SK-N-SH treated with all-trans-retinoic acid at 6 μM for 48 hours (cell line): ENCODE data around the gene SLC34A3.
A peak's percentile ranks its signal among the peaks of the same experiment; 100 is the strongest.

Experiments
- ATAC-seq: fragments of 200-7000 bp; cut with Tn5 transposase; 3 replicates; pipeline ENCODE4 v1.9.1; 2020; ENCODE audit warnings: mild to moderate bottlenecking, moderate library complexity
- ARNTL ChIP-seq: fragments of 450-650 bp; formaldehyde crosslinking; IDR thresholded peaks from 2 replicates; pipeline ENCODE4 v1.5.0; 2020; ENCODE audit warnings: low read depth, mild to moderate bottlenecking, moderate library complexity, borderline replicate concordance
- BACH2 ChIP-seq: fragments of 250-450 bp; sonication (Bioruptor Pico); IDR thresholded peaks from 2 replicates; pipeline ENCODE4 v1.9.0; 2021; ENCODE audit warnings: mild to moderate bottlenecking, borderline replicate concordance
- CSDC2 ChIP-seq: fragments of 250-450 bp; sonication (Bioruptor Pico); IDR thresholded peaks from 2 replicates; pipeline ENCODE4 v1.5.0; 2020; ENCODE audit warnings: mild to moderate bottlenecking, moderate library complexity
- ESRRG ChIP-seq: fragments of 250-450 bp; sonication (Bioruptor Pico); IDR thresholded peaks from 2 replicates; pipeline ENCODE4 v1.6.1; 2021; ENCODE audit warnings: mild to moderate bottlenecking
- GLIS3 ChIP-seq: fragments of 250-450 bp; sonication (Bioruptor Pico); IDR thresholded peaks from 2 replicates; pipeline ENCODE4 v1.5.0; 2020; ENCODE audit warnings: mild to moderate bottlenecking, moderate library complexity
- ISL1 ChIP-seq: fragments of 250-450 bp; sonication (Bioruptor Pico); IDR thresholded peaks from 2 replicates; pipeline ENCODE4 v2.1.2; 2022; ENCODE audit warnings: mild to moderate bottlenecking, moderate library complexity
- OSR1 ChIP-seq: fragments of 250-450 bp; sonication (Bioruptor Pico); IDR thresholded peaks from 2 replicates; pipeline ENCODE4 v1.8.0; 2022; ENCODE audit warnings: moderate library complexity, mild to moderate bottlenecking, inconsistent platforms
- PPARA ChIP-seq: fragments of 250-450 bp; sonication (Bioruptor Pico); IDR thresholded peaks from 2 replicates; pipeline ENCODE4 v1.5.0; 2020; ENCODE audit warnings: mild to moderate bottlenecking, borderline replicate concordance
- SNAI2 ChIP-seq: fragments of 250-450 bp; sonication (Bioruptor Pico); IDR thresholded peaks from 2 replicates; pipeline ENCODE4 v1.5.0; 2020; ENCODE audit warnings: mild to moderate bottlenecking, moderate library complexity
- TCF4 ChIP-seq: fragments of 250-450 bp; sonication (Bioruptor Pico); IDR thresholded peaks from 2 replicates; pipeline ENCODE4 v1.8.0; 2021; ENCODE audit warnings: mild to moderate bottlenecking, moderate library complexity, borderline replicate concordance
- ZC3H10 ChIP-seq: fragments of 250-450 bp; sonication (Bioruptor Pico); IDR thresholded peaks from 2 replicates; pipeline ENCODE4 v1.5.1; 2021; ENCODE audit warnings: mild to moderate bottlenecking, moderate library complexity
- ZFP3 ChIP-seq: fragments of 250-450 bp; sonication (Bioruptor Pico); IDR thresholded peaks from 2 replicates; pipeline ENCODE4 v1.5.0; 2020; ENCODE audit warnings: mild to moderate bottlenecking, moderate library complexity
- ZNF565 ChIP-seq: fragments of 450-650 bp; formaldehyde crosslinking; conservative IDR thresholded peaks from 2 replicates; pipeline ENCODE4 v1.5.0; 2020; ENCODE audit warnings: low read depth, mild to moderate bottlenecking, moderate library complexity
- ZNF8 ChIP-seq: fragments of 450-650 bp; formaldehyde crosslinking; IDR thresholded peaks from 2 replicates; pipeline ENCODE4 v1.5.0; 2020; ENCODE audit warnings: mild to moderate bottlenecking, moderate library complexity
- TF ChIP-seq, protein P1 (sequence below): fragments of 250-450 bp; sonication (Bioruptor Pico); IDR thresholded peaks from 2 replicates; pipeline ENCODE4 v1.5.1; 2020; ENCODE audit warnings: low read depth, mild to moderate bottlenecking, moderate library complexity
- TF ChIP-seq, protein P2 (sequence below): fragments of 250-450 bp; sonication (Bioruptor Pico); IDR thresholded peaks from 2 replicates; pipeline ENCODE4 v1.5.1; 2021; ENCODE audit warnings: mild to moderate bottlenecking, moderate library complexity
- TF ChIP-seq, protein P3 (sequence below): fragments of 250-450 bp; sonication (Bioruptor Pico); IDR thresholded peaks from 2 replicates; pipeline ENCODE4 v1.5.0; 2020; ENCODE audit warnings: mild to moderate bottlenecking, moderate library complexity
- TF ChIP-seq, protein P4 (sequence below): fragments of 250-450 bp; sonication (Bioruptor Pico); IDR thresholded peaks from 2 replicates; pipeline ENCODE4 v1.8.0; 2021; ENCODE audit warnings: low read depth, mild to moderate bottlenecking, moderate library complexity, borderline replicate concordance

Gene SLC34A3

DNA sequence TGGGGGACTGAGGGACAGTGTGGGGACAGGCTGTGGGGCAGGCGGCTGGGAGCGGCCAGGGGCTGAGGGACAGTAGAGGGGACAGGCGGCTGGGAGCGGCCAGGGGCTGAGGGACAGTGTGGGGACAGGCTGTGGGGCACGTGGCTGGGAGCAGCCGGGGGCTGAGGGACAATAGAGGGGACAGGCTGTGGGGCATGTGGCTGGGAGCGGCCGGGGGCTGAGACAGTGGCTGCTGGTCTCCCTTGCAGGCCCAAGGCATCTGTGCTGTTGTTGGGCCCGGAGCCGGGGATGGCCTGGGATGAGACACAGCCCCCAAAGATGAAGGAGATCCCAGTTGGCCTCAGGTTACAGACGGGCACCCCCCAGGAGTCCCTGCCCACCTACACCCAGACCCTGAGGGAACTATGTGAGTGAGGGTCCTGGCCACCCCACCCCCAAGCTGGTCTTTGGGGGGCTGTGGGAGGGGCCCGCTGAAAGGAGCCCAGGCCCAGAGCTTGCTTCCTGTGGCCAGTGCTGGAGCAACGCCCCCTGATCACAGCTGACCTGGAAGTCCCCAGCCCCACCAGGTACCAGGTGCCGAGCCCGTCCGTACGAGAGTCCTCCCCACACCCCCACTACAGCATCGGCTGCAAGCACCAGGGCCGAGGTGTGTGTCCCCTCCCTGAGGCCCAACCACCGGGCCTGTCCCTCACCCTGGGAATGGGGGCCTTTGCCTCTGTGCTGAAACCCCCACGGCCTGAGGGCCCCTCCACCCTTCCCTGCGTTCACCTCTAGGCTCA, 21.0 kb downstream of the SLC34A3 start:
- no peak for ATAC-seq
- no peak for TF ChIP-seq ZC3H10 (CRISPR knock-in tag)
- TF ChIP-seq OSR1 = no peak
- TF ChIP-seq ZFP3 (CRISPR knock-in tag) = no peak
- no peak for TF ChIP-seq ZNF8
- TF ChIP-seq, protein P1, sequence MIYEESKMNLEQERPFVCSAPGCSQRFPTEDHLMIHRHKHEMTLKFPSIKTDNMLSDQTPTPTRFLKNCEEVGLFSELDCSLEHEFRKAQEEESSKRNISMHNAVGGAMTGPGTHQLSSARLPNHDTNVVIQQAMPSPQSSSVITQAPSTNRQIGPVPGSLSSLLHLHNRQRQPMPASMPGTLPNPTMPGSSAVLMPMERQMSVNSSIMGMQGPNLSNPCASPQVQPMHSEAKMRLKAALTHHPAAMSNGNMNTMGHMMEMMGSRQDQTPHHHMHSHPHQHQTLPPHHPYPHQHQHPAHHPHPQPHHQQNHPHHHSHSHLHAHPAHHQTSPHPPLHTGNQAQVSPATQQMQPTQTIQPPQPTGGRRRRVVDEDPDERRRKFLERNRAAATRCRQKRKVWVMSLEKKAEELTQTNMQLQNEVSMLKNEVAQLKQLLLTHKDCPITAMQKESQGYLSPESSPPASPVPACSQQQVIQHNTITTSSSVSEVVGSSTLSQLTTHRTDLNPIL = no peak
- TF ChIP-seq, protein P2, sequence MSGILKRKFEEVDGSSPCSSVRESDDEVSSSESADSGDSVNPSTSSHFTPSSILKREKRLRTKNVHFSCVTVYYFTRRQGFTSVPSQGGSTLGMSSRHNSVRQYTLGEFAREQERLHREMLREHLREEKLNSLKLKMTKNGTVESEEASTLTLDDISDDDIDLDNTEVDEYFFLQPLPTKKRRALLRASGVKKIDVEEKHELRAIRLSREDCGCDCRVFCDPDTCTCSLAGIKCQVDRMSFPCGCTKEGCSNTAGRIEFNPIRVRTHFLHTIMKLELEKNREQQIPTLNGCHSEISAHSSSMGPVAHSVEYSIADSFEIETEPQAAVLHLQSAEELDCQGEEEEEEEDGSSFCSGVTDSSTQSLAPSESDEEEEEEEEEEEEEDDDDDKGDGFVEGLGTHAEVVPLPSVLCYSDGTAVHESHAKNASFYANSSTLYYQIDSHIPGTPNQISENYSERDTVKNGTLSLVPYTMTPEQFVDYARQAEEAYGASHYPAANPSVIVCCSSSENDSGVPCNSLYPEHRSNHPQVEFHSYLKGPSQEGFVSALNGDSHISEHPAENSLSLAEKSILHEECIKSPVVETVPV (CRISPR knock-in tag) = no peak
- TF ChIP-seq TCF4 (CRISPR knock-in tag) = no peak
- TF ChIP-seq ZNF565 (CRISPR knock-in tag) = no peak
- no peak for TF ChIP-seq CSDC2 (CRISPR knock-in tag)

DNA sequence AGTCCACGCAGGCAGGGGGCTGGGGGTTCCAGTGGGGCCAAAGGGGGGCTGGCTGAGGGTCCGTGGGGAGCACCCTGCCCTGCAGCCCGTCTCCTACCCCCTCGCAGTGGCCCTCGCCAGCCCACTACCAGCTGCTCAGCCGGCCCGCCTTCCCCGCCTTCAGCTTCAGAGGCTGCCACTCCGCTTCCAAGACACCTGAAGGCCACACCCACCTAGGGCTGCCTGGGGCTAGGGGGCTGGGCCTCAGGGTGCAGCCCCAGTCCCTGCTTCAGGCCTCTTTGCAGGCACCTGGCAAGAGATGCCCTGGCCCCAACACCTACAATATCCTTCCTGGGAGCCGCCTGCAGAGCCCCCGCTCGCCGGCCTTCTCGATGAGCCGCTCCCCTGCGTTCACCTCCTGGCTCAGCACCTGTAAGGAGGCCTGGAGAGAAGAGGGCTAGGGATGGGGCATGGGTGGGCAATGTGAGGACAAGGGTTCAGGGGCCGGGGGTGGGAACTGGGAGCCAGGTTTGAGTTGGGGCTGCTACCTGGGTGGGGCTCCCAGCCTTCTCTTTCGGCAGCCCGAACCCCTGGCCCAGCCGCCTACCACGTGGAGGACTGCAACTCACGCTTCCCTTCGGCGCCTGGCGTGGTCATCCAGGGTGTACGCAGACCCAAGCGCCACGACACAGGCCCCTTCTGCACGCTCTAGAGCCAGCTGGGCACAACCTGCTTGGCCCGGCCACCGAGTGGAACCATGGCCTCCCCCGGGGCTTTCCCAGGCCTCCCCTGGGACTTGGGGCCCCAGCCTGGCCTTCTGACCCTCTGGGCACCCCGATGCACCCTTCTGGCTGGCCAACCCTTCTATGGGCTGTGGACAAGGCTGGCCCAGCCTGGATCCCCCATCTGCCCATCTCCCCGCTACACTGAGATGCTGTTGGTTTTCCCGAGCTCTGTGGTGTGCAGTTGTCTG, 22.1 kb downstream of the SLC34A3 start:
- no peak for ATAC-seq
- TF ChIP-seq ZNF8 (no peak), ZFP3 (CRISPR knock-in tag) (no peak), ESRRG (CRISPR knock-in tag) (no peak), PPARA (CRISPR knock-in tag) (no peak), BACH2 (CRISPR knock-in tag) (no peak), SNAI2 (no peak), ISL1 (CRISPR knock-in tag) (no peak), ARNTL (CRISPR knock-in tag) (no peak)
- TF ChIP-seq, protein P3, sequence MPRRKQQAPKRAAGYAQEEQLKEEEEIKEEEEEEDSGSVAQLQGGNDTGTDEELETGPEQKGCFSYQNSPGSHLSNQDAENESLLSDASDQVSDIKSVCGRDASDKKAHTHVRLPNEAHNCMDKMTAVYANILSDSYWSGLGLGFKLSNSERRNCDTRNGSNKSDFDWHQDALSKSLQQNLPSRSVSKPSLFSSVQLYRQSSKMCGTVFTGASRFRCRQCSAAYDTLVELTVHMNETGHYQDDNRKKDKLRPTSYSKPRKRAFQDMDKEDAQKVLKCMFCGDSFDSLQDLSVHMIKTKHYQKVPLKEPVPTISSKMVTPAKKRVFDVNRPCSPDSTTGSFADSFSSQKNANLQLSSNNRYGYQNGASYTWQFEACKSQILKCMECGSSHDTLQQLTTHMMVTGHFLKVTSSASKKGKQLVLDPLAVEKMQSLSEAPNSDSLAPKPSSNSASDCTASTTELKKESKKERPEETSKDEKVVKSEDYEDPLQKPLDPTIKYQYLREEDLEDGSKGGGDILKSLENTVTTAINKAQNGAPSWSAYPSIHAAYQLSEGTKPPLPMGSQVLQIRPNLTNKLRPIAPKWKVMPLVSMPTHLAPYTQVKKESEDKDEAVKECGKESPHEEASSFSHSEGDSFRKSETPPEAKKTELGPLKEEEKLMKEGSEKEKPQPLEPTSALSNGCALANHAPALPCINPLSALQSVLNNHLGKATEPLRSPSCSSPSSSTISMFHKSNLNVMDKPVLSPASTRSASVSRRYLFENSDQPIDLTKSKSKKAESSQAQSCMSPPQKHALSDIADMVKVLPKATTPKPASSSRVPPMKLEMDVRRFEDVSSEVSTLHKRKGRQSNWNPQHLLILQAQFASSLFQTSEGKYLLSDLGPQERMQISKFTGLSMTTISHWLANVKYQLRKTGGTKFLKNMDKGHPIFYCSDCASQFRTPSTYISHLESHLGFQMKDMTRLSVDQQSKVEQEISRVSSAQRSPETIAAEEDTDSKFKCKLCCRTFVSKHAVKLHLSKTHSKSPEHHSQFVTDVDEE = no peak
- TF ChIP-seq, protein P1 = no peak
- TF ChIP-seq, protein P4, sequence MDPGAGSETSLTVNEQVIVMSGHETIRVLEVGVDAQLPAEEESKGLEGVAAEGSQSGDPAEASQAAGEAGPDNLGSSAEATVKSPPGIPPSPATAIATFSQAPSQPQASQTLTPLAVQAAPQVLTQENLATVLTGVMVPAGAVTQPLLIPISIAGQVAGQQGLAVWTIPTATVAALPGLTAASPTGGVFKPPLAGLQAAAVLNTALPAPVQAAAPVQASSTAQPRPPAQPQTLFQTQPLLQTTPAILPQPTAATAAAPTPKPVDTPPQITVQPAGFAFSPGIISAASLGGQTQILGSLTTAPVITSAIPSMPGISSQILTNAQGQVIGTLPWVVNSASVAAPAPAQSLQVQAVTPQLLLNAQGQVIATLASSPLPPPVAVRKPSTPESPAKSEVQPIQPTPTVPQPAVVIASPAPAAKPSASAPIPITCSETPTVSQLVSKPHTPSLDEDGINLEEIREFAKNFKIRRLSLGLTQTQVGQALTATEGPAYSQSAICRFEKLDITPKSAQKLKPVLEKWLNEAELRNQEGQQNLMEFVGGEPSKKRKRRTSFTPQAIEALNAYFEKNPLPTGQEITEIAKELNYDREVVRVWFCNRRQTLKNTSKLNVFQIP (CRISPR knock-in tag) = no peak

DNA sequence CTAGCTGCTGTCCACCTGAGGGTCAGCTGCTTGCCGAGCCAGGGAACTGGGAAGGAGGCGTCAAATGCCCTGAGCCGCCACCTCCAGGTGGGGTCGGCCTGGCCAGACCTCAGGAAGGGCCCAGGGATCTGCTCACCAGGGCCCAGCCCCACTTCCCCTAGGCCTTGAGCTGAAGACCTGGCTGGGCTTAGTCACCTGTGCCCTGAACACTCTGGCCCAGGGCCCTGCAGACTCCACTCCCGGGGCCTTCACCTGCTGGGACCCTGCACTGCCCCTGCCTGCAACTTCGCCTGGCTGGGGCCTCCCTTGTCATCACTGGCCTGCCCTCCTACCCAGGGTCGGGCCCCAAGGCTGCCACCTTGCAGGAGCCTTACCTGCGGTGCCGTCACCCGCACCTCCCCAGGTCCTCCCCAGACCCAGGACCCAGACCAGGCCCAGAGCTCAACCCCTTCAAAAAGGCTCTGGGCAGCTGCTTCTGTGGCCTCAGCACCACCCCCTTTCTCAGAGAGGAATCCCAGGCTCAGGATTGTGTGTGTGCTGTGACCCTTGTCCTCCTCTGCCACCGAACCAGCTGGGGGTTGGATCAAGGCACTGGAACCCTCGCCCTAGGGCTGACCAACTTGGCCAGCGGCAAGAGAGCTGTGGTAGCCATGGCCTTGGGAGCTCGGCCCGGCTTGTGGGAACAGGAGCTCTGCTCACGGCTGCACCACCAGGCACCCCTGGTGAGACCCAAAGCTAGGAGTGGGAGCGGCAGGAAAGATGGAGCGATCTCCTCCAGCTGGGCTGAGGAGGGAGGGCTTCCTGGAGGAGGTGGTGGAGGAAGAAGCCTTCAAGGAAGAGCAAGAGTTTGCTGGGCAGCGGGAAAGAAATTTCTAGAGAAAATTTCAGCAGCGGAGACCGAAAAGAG, 23.3 kb downstream of the SLC34A3 start:
- TF ChIP-seq GLIS3 (no peak), TCF4 (CRISPR knock-in tag) (no peak), ZFP3 (CRISPR knock-in tag) (peak; percentile 97)
- ATAC-seq = peak; percentile 8
